Activated CD4-positive, alpha-beta T cell treated with anti-CD3 and anti-CD28 coated beads for 48 hours (primary cell): ENCODE results near the gene PCDH1.

ENCODE experiments used
- DNase-seq: peaks from one replicate; pipeline ENCODE4 v3.0.0-alpha.2; 2020

The PCDH1 gene

GRCh38 chr5:141852448-141852847 is 25.8 kb downstream of the PCDH1 start:
- DNase-seq: no peak

DNA sequence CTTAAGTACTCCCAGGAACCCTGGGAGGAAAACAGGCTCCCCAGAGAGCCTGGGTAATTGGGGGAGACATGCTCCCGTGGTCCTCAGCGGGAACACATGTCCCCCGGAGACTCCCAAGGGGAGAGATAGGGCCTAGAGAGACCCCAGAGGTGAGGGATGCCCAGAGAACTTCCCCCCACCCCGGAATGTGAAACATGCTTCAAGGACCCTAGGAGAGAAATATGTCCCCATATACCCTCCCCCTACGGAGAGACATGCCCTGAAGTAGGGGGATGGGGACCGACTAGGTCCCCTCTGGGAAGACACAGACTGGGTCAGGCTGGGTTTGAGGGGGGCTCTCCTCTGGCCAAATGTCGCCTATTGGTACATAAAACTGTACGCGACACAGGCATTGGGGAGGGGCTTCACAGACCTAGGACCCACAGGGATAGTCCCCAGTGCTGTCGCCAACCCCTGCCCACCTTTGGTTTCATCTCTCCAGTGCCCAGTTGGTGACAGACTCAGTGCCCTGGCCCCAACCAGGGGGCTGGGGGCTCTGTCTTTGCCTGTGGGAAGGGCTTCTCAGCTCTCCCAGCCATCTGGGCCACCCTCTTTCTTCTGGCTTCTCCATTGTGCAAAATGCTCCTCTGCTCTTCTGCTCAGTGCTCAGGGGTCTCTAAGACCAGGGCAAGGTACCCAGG is 26.9 kb downstream of the PCDH1 start:
- no peak for DNase-seq

DNA sequence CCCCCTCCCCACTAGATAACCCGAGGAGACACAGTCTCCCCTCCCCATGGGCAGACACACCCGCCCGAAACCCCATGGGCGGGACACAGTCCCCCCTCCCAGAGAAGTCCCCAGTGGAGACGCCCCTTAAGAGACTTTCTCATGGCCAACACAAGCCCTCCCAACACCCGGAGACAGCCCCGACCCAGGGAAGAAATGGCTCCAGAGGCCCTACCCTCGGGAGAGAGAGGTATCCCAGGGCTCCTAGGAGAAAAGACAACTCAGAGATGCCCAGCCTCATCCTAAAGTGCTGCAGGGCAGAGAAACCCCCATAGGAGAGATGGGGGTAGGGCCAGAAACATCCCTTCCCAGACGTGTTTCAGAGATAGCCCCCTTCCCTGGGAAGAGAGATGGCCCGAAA is 27.4 kb downstream of the PCDH1 start:
- no peak for DNase-seq

GRCh38 chr5:141850244-141850768 is 27.9 kb downstream of the PCDH1 start:
- peak; percentile 32 for DNase-seq

GRCh38 chr5:141849415-141850243 is 28.6 kb downstream of the PCDH1 start:
- peak; percentile 72 for DNase-seq

DNA sequence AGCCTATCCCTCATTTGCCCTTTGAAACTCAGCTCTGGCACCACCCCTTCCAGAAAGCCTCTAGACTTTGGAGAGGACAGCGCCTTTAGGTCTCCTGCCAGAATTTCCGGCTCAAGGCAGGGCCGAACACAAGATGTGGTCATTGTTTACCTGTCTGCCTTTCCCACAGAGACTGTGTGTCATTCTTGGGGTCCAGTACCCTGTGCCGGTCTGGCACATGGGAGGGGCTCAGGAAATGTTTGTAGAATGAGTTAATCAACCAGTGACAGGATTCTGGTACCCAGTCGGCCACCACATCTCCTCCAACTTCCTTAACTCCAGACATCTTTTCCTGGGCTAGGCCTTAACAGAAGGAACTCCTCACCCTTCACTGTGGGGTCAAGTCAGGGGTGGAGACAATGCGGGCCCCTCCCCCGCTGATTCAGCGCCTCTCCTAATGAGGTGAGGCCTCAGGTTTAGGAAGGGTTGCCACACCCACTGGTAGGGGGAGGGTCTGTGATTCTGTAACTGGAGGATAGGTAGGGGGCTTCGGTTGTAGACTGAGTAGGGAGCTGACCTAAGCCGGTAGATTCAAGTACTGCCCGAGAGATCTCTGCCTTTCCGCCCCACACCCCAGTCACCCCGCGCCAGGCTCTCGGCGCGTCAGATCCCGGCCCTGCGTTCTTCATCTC is 29.3 kb downstream of the PCDH1 start:
- DNase-seq: peak; percentile 66

DNA sequence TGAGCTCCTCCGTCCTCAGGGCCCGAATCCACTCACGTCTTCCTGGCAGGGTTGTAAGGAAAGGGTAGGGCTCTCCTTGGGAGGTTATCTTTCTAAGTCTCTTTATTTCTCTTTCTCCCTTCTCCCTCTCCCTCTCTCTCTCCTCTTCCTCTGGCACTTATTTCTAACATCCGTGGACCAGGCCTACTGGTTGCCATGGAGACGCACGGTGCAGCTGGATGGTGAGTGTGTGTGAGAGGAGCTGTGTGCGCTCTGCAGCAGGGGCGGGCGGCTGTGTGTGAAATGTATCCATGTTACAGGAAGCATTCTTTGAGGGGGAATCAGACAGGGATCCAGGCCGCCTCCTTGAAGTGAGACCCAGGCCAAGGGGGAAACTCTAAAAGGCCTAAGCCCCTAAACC is 32.2 kb downstream of the PCDH1 start:
- DNase-seq: peak; percentile 23

- DNase-seq: peak; percentile 31
These were observed 32.8 kb downstream of the PCDH1 start for GRCh38 chr5:141845371-141845851.

DNA sequence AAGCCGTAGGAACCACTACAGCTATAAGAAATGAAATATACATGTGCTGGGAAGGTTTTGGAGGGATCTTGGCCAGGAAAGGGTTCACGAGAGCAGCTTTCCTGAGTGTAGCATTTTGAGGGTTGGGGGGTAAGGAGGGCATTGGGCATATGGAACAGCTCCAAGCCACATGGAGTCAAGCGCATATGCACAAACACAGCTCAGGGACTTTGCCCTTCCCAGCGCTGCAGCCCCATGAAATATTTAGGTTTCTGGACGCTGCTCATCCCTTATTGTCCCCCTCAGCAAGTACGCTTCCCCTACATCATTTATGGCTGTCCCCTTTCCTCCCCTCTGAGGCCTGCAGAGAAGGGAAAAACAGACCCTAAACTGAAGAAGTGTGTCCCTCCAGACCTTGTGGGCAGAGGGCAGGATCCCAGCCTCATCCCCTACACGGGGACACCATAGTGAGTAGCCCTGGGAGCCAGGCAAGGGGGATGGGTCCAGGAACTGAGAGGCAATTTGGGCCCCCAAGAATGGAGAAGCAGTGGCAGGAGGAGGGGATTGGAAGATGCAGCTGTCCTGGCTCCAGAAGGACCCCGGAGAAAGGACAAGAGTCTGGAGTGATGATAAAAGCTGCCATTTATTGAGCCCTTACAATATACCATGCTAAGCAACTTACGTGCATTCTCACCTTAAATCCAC is 33.7 kb downstream of the PCDH1 start:
- DNase-seq: no peak

DNA sequence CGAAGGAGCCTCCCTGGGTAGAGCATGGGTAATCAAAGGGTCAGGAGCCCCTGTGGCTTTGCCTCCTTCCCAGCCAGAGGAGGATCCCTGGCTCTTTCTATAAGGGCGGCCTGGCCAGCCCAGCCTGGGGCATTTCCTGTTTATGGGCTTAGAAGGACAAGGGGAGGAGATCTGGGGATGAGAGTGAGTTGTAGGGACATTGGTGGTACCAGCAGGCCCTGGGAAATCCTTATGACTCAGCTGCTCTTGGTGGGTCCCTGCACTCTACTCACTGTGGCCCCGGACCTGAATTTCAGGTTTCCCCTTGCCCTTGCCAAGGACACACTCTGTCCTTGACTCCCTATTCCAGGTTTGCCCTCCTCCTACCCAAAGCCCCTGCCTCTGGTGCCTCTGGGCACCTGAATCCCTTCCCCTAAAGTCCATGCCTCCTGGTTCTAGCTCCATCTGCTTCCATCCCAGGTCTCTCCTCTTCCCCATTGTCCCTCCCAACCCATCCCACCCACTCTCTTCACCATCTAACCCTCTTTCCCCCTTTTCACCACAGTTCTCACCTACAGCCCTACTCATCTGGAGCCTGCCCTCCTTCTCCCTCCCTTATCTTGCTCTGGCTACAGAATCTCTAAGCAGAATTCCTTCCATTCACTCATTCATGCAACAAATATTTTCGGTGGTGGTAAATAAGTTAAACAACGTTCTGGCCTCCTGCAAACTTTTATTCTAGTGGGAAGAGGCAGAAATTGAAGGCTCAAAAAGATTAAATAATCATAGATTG is 34.9 kb downstream of the PCDH1 start:
- DNase-seq: no peak

DNA sequence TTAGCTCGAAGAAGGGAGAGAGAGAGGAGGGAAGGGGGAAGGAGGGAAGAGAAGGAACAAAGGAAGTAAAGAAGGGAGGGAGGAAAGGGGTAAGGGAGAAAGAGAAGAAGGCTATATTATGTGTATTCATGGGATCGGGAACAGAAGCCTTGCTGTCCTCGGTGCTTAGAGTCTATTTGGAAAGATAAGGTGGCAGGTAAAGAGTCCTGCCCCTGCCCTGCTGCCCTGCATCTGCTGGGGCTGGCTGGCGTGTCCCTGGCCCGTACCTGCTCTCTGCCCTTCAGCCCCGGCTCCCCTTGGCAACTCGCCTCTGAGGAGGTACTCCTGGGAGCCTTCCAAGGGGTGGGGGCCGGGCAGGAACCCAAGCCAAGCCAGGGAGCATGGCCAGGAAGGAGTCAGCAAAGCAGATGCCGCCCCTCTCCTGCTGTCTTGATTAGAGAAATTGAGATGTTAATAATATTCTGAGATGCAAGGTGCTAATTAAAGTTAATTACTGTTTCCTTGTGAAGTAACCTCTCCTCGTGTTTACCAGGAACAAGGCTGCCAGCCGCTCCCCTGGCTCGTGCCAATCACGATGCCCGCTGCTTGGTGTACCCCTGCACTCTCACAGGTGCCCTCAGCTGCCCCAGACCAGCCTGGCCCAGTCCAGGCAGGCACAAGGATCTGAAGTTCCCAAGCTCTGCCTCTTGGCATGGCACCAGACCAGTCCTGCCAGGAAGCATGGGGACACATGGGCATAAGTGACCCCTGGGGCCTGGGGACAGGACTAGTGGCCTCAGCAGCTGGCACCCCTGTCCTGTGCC is 36.6 kb downstream of the PCDH1 start:
- no peak for DNase-seq

- DNase-seq: no peak
These were observed 37.3 kb downstream of the PCDH1 start for GRCh38 chr5:141840826-141841360.

GRCh38 chr5:141840280-141840812 is 37.9 kb downstream of the PCDH1 start:
- DNase-seq: no peak

- peak; percentile 31 for DNase-seq
These were observed 39.1 kb downstream of the PCDH1 start for GRCh38 chr5:141839015-141839513.

DNA sequence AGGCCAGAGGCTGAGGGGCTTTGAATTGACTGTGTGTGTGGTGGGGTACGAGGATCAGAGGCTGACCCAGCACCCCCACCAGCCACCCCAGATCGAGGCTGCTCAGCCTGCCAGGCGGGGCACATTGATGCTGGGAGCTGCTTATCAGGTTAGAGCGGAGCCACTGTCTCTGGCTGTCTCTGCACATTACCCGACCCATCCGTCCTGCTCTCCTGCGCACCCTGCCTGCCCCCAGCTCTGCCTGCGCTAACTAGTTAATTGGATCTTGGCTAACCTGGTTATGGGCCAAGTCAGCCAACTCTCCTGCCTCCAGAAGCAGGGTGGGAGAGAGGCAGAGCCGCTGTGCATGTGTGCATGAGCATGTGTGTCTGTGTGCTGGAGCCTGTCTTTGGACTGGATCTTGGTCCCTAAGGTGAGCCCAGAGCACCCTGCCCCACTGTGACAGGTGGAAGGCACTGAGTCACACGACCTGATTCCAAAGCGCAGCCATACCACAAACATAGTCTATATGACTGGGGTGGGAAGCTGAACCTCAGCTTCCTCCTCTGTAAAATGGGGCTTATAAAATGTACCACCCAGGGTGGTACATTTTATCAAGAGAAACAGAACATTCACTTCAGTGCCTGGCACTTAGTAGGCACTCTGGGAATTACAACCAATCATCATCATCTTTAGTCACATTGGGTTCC is 39.7 kb downstream of the PCDH1 start:
- DNase-seq: no peak

GRCh38 chr5:141835928-141836670 is 42.1 kb downstream of the PCDH1 start:
- DNase-seq: no peak

DNA sequence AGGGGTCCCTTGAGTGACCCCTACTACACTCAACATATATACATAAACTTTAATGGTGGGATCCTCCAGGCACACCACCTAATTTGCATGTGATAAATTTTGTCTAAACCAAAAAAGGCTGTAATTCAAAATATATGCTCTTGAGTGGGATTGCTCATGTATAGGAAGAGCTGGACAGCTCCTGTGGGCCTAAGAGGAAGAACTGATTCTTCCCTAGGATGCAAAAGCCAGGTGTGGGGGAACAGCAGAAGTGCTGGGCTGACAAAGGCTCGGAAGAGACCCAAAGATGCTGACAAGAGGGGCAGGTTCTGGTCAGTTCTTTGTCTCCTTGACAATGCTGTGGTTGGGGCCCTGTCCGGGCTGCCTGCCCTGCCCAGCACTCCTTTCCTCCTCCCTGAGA is 43.9 kb downstream of the PCDH1 start:
- no peak for DNase-seq

GRCh38 chr5:141832131-141832530 is 46.1 kb downstream of the PCDH1 start:
- no peak for DNase-seq

DNA sequence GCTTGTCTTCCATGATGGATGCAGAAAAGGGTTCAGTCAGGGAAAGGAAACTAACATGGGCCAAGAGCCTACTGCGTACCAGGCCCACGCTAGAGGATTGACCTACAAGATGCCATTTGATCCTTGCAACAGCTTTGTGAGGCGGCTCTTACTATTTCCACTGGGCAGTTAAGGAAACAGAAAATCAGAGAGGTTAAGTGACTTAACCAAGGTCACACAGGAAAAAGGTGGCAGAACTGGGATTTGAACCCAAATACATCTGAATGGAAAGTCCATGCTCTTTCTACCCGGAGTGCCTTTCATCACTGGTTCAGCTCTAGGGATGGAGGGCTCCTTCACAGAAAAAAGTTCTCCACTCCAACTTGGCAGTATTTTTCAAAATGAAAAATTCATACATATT is 50.0 kb downstream of the PCDH1 start:
- no peak for DNase-seq
